ENCODE results near the gene SND1.

Gene SND1

GRCh38 chr7:127938588-127938987 lies 286.6 kb downstream of the SND1 start:
- Histone ChIP-seq H3K9me3 (ENCODE audit: insufficient read depth, low read length) (no peaks in the 10 kb centered on the region), H2AFZ (ENCODE audit: low read depth, low read length, severe bottlenecking) (no peak overlapping the region), H3K27me3 (ENCODE audit: low read length) (no peaks in the 10 kb centered on the region), H3K36me3 (ENCODE audit: low read length) (no peaks in the 10 kb centered on the region), H3F3A (ENCODE audit: insufficient read depth) (no peaks in the 10 kb centered on the region), H3K9ac (ENCODE audit: low read length) (no peak overlapping the region), H3K27ac (ENCODE audit: low read depth, low read length) (no peak overlapping the region), H3K4me2 (ENCODE audit: low read depth, low read length, poor library complexity, severe bottlenecking) (no peak overlapping the region), H3K4me3 (ENCODE audit: insufficient read depth, low read length, poor library complexity, severe bottlenecking) (no peak overlapping the region), H3K9me2 (replicated peaks; ENCODE audit: insufficient read depth, low read length) (no peaks in the 10 kb centered on the region), H4K20me1 (ENCODE audit: low read depth, low read length) (no peaks in the 10 kb centered on the region), H3K79me2 (ENCODE audit: insufficient read depth, low read length) (no peaks in the 10 kb centered on the region)
- no peak for TF ChIP-seq CTCF (IDR thresholded peaks at IDR 0.05; ENCODE audit: insufficient read depth, low read length, poor library complexity, severe bottlenecking)
- no peak for TF ChIP-seq EZH2phosphoT487 (conservative IDR thresholded peaks at IDR 0.05; ENCODE audit: low read length)

- H3K27me3 ChIP-seq (ENCODE audit: low read length): no peaks in the 10 kb centered on the region
- no peaks in the 10 kb centered on the region for H3K79me2 ChIP-seq (ENCODE audit: insufficient read depth, low read length)
- no peak overlapping the region for H3K4me2 ChIP-seq (ENCODE audit: low read depth, low read length, poor library complexity, severe bottlenecking)
- no peaks in the 10 kb centered on the region for H3K9me2 ChIP-seq (replicated peaks; ENCODE audit: insufficient read depth, low read length)
- H3F3A ChIP-seq (ENCODE audit: insufficient read depth): no peaks in the 10 kb centered on the region
- H3K9me3 ChIP-seq (ENCODE audit: insufficient read depth, low read length): no peaks in the 10 kb centered on the region
- H3K27ac ChIP-seq (ENCODE audit: low read depth, low read length): no peak overlapping the region
- H2AFZ ChIP-seq (ENCODE audit: low read depth, low read length, severe bottlenecking): no peak overlapping the region
- TF ChIP-seq CTCF (IDR thresholded peaks at IDR 0.05; ENCODE audit: insufficient read depth, low read length, poor library complexity, severe bottlenecking) (no peak), EZH2phosphoT487 (conservative IDR thresholded peaks at IDR 0.05; ENCODE audit: low read length) (no peak)
- no peaks in the 10 kb centered on the region for H4K20me1 ChIP-seq (ENCODE audit: low read depth, low read length)
- no peak overlapping the region for H3K9ac ChIP-seq (ENCODE audit: low read length)
- no peak overlapping the region for H3K4me3 ChIP-seq (ENCODE audit: insufficient read depth, low read length, poor library complexity, severe bottlenecking)
- no peaks in the 10 kb centered on the region for H3K36me3 ChIP-seq (ENCODE audit: low read length)
These were observed 288.6 kb downstream of the SND1 start for GRCh38 chr7:127940381-127941160.

GRCh38 chr7:127941476-127942210 lies 289.6 kb downstream of the SND1 start:
- Histone ChIP-seq H3K27me3 (ENCODE audit: low read length) (no peaks in the 10 kb centered on the region), H3K9me3 (ENCODE audit: insufficient read depth, low read length) (no peaks in the 10 kb centered on the region), H3K9me2 (replicated peaks; ENCODE audit: insufficient read depth, low read length) (no peaks in the 10 kb centered on the region), H3K36me3 (ENCODE audit: low read length) (no peaks in the 10 kb centered on the region; the same call in 1 of the 2 replicates), H3F3A (ENCODE audit: insufficient read depth) (no peaks in the 10 kb centered on the region), H2AFZ (ENCODE audit: low read depth, low read length, severe bottlenecking) (no peak overlapping the region), H3K4me2 (ENCODE audit: low read depth, low read length, poor library complexity, severe bottlenecking) (no peak overlapping the region), H4K20me1 (ENCODE audit: low read depth, low read length) (no peaks in the 10 kb centered on the region), H3K4me3 (ENCODE audit: insufficient read depth, low read length, poor library complexity, severe bottlenecking) (no peak overlapping the region), H3K27ac (ENCODE audit: low read depth, low read length) (no peak overlapping the region), H3K79me2 (ENCODE audit: insufficient read depth, low read length) (no peaks in the 10 kb centered on the region), H3K9ac (ENCODE audit: low read length) (no peak overlapping the region)
- TF ChIP-seq EZH2phosphoT487 (conservative IDR thresholded peaks at IDR 0.05; ENCODE audit: low read length) (no peak), CTCF (IDR thresholded peaks at IDR 0.05; ENCODE audit: insufficient read depth, low read length, poor library complexity, severe bottlenecking) (no peak)

All from SU-DHL-6 (cell line).